Duodenal mucosa (tissue), 2 donors: ENCODE data around the gene VTI1A.

Source experiments
- H3K27ac ChIP-seq: one replicate; pipeline ENCODE4 v1.7.0; 2013; ENCODE audit warnings: low read depth, low read length
- H3K27me3 ChIP-seq, 2 donors: one replicate each; pipeline ENCODE4 v1.7.0; 2013; ENCODE audit warnings: low read length in 2 of 2, control low read depth in 1 of 2; ENCODE audit not compliant: insufficient read depth in 2 of 2, control insufficient read depth in 1 of 2
- H3K36me3 ChIP-seq, 2 donors: one replicate each; pipeline ENCODE4 v1.7.0; 2013; ENCODE audit warnings: low read length in 2 of 2, control low read depth in 1 of 2; ENCODE audit not compliant: insufficient read depth in 2 of 2, control insufficient read depth in 1 of 2
- H3K4me1 ChIP-seq, 2 donors: one replicate each; pipeline ENCODE4 v1.7.0; 2013; ENCODE audit warnings: low read length in 2 of 2, control low read depth in 1 of 2; ENCODE audit not compliant: insufficient read depth in 2 of 2, control insufficient read depth in 1 of 2
- H3K4me3 ChIP-seq, 2 donors: one replicate each; pipeline ENCODE4 v1.7.0; 2013; ENCODE audit warnings: low read length in 2 of 2, low read depth in 1 of 2
- H3K9ac ChIP-seq, 2 donors: one replicate each; pipeline ENCODE4 v1.7.0; 2013; ENCODE audit warnings: low read length in 2 of 2, low read depth in 1 of 2
- H3K9me3 ChIP-seq, 2 donors: one replicate each; pipeline ENCODE4 v1.7.0; 2013; ENCODE audit warnings: low read length in 2 of 2, control low read depth in 1 of 2; ENCODE audit not compliant: control insufficient read depth in 1 of 2

Gene VTI1A

DNA sequence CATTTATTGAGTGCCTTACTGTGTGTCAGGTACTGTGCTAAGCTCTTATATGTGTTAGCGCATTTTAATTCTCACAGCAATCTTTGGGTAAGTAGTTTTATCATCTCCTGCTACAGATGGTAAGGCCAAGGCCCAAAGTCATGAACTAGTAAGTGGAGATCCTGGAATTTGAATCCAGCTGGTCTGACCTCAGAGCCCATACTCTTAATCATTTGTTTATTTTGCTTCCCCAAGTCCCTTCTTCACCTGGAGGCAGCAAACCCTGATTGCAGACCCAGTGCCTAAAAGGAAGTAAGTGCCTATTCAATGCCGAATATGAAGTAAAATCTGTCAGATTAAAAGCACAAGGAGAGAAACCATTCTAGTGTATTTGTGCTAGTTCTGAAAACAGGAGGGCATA, 320.1 kb downstream of the VTI1A start:
- Histone ChIP-seq H3K4me1 (peaks cover 0 to 7% of the 10 kb centered on the region in 2 donors), H3K4me3 (no peak overlapping the region), H3K27me3 (no peaks in the 10 kb centered on the region), H3K9me3 (no peaks in the 10 kb centered on the region), H3K27ac (no peak overlapping the region), H3K9ac (no peak overlapping the region), H3K36me3 (no peaks in the 10 kb centered on the region)

DNA sequence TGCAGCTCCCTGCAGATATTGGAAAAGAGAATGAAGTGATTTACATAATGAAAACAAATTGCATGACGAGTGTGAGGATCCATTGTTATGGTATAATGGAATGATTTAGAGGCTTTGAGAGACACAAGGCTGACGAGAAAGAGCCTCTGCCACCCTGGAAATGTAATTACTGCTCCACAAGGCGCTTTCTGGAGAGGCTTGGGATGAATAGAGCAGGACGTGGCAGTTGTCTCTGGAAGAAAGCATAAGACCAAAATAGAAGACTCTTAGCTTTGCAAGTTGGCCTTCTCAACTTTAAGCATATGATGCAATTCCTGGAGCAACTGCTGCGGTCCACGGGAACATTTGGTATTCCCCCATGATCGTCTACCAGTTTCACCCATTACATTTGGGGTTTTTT, 321.1 kb downstream of the VTI1A start:
- no peak overlapping the region for H3K4me3 ChIP-seq
- H3K27ac ChIP-seq: no peak overlapping the region
- H3K27me3 ChIP-seq: no peaks in the 10 kb centered on the region
- H3K9me3 ChIP-seq: no peaks in the 10 kb centered on the region
- H3K36me3 ChIP-seq: no peaks in the 10 kb centered on the region
- H3K4me1 ChIP-seq: peaks cover 0 to 7% of the 10 kb centered on the region in 2 donors
- no peak overlapping the region for H3K9ac ChIP-seq

GRCh38 chr10:112769081-112769480, 322.1 kb downstream of the VTI1A start:
- H3K27ac ChIP-seq: no peak overlapping the region
- no peak overlapping the region for H3K4me3 ChIP-seq
- no peaks in the 10 kb centered on the region for H3K27me3 ChIP-seq
- H3K36me3 ChIP-seq: no peaks in the 10 kb centered on the region
- H3K4me1 ChIP-seq: peaks cover 0 to 7% of the 10 kb centered on the region in 2 donors
- H3K9me3 ChIP-seq: no peaks in the 10 kb centered on the region
- H3K9ac ChIP-seq: no peak overlapping the region

GRCh38 chr10:112769611-112770370, 322.8 kb downstream of the VTI1A start:
- H3K27ac ChIP-seq: no peak overlapping the region
- no peak overlapping the region for H3K9ac ChIP-seq
- H3K9me3 ChIP-seq: no peaks in the 10 kb centered on the region
- H3K27me3 ChIP-seq: no peaks in the 10 kb centered on the region
- no peak overlapping the region for H3K4me3 ChIP-seq
- H3K4me1 ChIP-seq: peaks cover 2 to 14% of the 10 kb centered on the region in 2 donors
- H3K36me3 ChIP-seq: no peaks in the 10 kb centered on the region

DNA sequence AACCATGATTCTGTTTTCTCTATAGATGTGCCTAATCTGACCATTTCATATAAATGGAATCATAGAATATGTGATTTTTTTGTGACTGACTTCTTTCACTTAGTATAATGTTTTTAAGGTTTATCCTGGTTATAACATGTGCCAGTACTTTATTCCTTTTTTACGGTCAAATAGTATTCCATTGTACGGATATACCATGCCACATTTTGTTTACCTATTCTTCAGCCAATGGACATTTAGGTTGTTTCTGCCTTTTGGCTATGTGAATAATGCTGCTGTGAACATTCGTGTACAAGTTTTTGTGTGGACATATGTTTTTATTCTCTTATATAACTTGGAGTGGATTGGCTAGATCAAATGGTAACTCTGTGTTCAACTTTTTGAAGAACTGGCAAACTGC, 324.7 kb downstream of the VTI1A start:
- H3K27ac ChIP-seq: no peak overlapping the region
- H3K4me3 ChIP-seq: no peak overlapping the region
- peaks cover 15 to 29% of the 10 kb centered on the region in 2 donors for H3K4me1 ChIP-seq
- H3K36me3 ChIP-seq: no peaks in the 10 kb centered on the region
- H3K27me3 ChIP-seq: no peaks in the 10 kb centered on the region
- H3K9ac ChIP-seq: no peak overlapping the region
- H3K9me3 ChIP-seq: no peaks in the 10 kb centered on the region

DNA sequence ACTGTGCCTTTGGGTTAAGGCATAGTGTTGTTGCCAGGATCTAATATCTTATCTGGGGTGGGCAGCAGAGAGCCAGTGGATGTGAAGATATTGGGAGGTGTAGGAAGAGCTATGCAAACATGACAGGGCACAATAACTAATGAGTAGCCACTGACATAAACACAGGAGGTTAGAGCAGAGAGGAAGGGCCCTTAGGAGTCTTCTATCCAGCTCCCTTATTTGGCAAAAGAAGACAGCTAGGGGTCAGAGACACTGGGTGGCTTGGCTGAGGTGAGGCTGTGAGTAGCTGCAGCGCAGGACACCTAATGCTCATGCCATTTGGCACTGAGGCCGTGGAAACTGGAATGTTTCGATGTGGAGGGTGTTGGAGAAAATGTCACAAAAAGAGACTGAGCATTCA, 326.8 kb downstream of the VTI1A start:
- Histone ChIP-seq H3K9me3 (no peaks in the 10 kb centered on the region), H3K27me3 (no peaks in the 10 kb centered on the region), H3K27ac (no peak overlapping the region), H3K4me3 (no peak overlapping the region), H3K36me3 (no peaks in the 10 kb centered on the region), H3K9ac (no peak overlapping the region), H3K4me1 (peaks cover 15 to 36% of the 10 kb centered on the region in 2 donors)

DNA sequence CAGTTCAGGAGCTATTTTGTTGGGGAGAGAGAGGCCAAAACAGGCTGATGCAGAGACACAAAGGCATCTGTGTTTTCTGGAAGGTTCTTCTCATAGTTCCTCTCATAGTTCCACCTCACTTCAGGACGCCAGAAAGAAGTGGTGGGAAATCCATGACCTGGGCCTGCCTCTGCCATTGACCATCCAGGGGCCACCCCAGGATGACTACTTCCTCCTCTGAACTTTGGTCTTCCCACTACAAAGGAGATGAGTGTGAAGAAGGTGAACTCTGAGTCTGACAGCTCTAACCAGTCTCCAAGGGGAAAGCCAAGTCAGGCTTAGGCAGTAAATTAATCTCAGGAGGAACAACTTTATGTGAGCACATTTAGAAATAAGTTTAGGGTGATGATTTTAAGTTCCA, 327.2 kb downstream of the VTI1A start:
- Histone ChIP-seq H3K36me3 (no peaks in the 10 kb centered on the region), H3K9ac (no peak overlapping the region), H3K27ac (no peak overlapping the region), H3K9me3 (no peaks in the 10 kb centered on the region), H3K4me3 (no peak overlapping the region), H3K27me3 (no peaks in the 10 kb centered on the region), H3K4me1 (peaks cover 19 to 37% of the 10 kb centered on the region in 2 donors)

GRCh38 chr10:112774798-112775197, 327.8 kb downstream of the VTI1A start:
- Histone ChIP-seq H3K27ac (no peak overlapping the region), H3K4me1 (peaks cover 25 to 38% of the 10 kb centered on the region in 2 donors), H3K9ac (no peak overlapping the region), H3K27me3 (no peaks in the 10 kb centered on the region), H3K9me3 (no peaks in the 10 kb centered on the region), H3K36me3 (no peaks in the 10 kb centered on the region), H3K4me3 (no peak overlapping the region)

DNA sequence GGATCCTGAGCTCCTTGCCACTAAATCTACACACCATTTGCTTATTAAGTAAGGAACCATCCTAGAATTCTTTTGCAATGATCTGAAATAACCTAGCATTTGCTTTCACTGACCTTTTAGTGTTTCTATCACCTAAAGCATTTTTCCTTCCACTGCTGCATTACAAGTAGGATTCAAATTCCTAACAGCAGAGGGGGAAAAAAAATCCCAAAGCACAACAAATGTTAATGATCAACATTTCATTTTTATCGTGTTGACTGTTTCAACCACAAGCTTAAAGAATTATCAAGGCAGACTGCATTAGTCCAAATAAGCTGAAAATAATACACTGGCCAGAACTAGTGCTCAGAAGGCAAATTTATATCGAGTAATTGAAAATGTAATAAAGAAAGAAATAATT, 328.4 kb downstream of the VTI1A start:
- H3K4me3 ChIP-seq: no peak overlapping the region
- H3K9me3 ChIP-seq: no peaks in the 10 kb centered on the region

DNA sequence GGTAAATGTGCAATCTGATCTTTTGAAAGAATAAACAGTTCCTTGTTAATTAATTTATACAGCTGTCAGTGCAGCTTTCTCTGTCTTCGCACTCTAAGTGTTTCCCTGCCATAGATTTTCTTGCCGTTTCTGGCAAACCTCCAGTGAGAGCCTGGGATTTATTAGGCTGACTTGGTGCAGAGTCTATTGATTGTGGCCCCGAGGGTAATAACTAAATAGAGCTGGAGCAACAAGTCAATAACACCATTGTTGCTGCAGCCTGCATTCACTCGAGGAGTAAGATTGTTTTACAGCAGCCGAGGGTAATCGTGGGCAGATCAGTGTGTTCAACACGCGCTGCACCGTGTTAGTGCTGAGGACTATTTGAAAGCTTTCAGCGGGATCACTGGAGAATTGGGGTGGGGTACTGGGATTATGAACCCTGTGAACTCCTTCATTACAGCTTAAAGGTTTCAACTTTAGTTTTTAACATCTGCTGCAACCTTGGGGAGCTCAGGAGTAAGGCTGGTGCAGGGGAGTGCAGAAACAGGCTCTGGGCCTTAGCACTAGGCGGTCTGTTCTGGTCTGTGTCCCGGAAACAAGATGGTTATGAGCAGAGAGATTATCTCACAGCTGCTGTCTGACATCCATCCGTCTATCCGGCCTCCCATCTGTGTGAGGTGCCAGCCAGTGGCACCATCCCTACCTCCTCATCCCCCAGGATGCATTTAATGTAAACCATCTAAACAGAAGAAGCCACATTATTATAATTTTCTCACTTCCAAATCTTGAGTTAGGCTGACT, 329.1 kb downstream of the VTI1A start:
- Histone ChIP-seq H3K9ac (no peak overlapping the region), H3K4me1 (peaks cover 26 to 38% of the 10 kb centered on the region in 2 donors), H3K27me3 (no peaks in the 10 kb centered on the region), H3K36me3 (no peaks in the 10 kb centered on the region), H3K27ac (no peak overlapping the region), H3K4me3 (peak overlapping the region in 1 of 2 donors; percentile 18), H3K9me3 (no peaks in the 10 kb centered on the region)

More for the DNA sequence above, 328.4 kb downstream of the VTI1A start:
- H3K9ac ChIP-seq: no peak overlapping the region
- H3K27ac ChIP-seq: no peak overlapping the region
- H3K4me1 ChIP-seq: peaks cover 26 to 38% of the 10 kb centered on the region in 2 donors
- H3K27me3 ChIP-seq: no peaks in the 10 kb centered on the region
- H3K36me3 ChIP-seq: no peaks in the 10 kb centered on the region
